Measurements from ENCODE around the gene OSBPL5. TPM values are rescaled to one million over a fixed set of nuclear protein-coding genes. Genes with fewer than 3 reads are reported as not detected.

The OSBPL5 gene
- total RNA-seq, 1 experiment from 2014 or later, result 16.1 TPM

- H3K27ac Mint-ChIP-seq, result peak overlapping the region in 2 of 3 experiments; percentile 59 to 82; a peak in 1 of 7 replicates
- no peak overlapping the region for H2BK20ac ChIP-seq (ENCODE audit: low read depth, low read length, poor library complexity, severe bottlenecking)
- H3K4me1 ChIP-seq (ENCODE audit: insufficient read depth, low read length), result no peaks in the 10 kb centered on the region; the same call in 1 of the 2 replicates
- no peak for DNase-seq
- no peak overlapping the region for H3K4me3 Mint-ChIP-seq
- H3K4ac ChIP-seq (ENCODE audit: low read depth, low read length), result no peak overlapping the region
- no peaks in the 10 kb centered on the region for H3K23me2 ChIP-seq (ENCODE audit: insufficient read length, low read depth, low read length, poor library complexity, severe bottlenecking)
- H3K23ac ChIP-seq (ENCODE audit: insufficient read length, low read depth, low read length), result no peak overlapping the region
- H3K9me3 ChIP-seq (ENCODE audit: control insufficient read depth, low read depth, low read length), result no peaks in the 10 kb centered on the region
- no peak overlapping the region; the same call in 1 of the 2 replicates for H3K14ac ChIP-seq (ENCODE audit: insufficient read depth, low read length)
- H2BK120ac ChIP-seq (ENCODE audit: low read depth, low read length, poor library complexity, severe bottlenecking), result no peak overlapping the region
- H2AFZ ChIP-seq (ENCODE audit: low read length), result no peak overlapping the region
- H2AK5ac ChIP-seq (ENCODE audit: insufficient read length, low read length), result no peak overlapping the region
- H4K8ac ChIP-seq (replicated peaks; ENCODE audit: insufficient read length, low read depth, low read length), result no peak overlapping the region
- H3K36me3 Mint-ChIP-seq (ENCODE audit: insufficient read depth in 1 of 3, low read depth in 3 of 3), result no peaks in the 10 kb centered on the region; a peak in 1 of 7 replicates
- no peaks in the 10 kb centered on the region; the same call in 1 of the 2 replicates for H3K27me3 Mint-ChIP-seq (ENCODE audit: low read depth)
- peaks cover 9 to 23% of the 10 kb centered on the region in 2 experiments for H3K4me1 Mint-ChIP-seq
- H3K79me1 ChIP-seq (ENCODE audit: insufficient read depth, low read depth, low read length, poor library complexity, severe bottlenecking), result no peaks in the 10 kb centered on the region
- H2BK5ac ChIP-seq (ENCODE audit: insufficient read length, low read length), result no peak overlapping the region
- H3K9me3 Mint-ChIP-seq, result no peaks in the 10 kb centered on the region
- no peaks in the 10 kb centered on the region for H4K20me1 ChIP-seq (ENCODE audit: control insufficient read depth, insufficient read depth, insufficient read length)
- H3K27ac ChIP-seq (ENCODE audit: insufficient read length, low read depth, low read length), result no peak overlapping the region
- no peaks in the 10 kb centered on the region for H3K27me3 ChIP-seq (ENCODE audit: insufficient read depth, low read length)
- no peak for TF ChIP-seq CTCF (conservative IDR thresholded peaks at IDR 0.05)
- no peak overlapping the region for H3K4me2 ChIP-seq (ENCODE audit: insufficient read depth, insufficient read length, low read length)
- H2BK12ac ChIP-seq (ENCODE audit: insufficient read length, low read depth, low read length), result no peak overlapping the region
- no peaks in the 10 kb centered on the region for H3K79me2 ChIP-seq (ENCODE audit: insufficient read depth, low read length)
- H3T11ph ChIP-seq (ENCODE audit: low read length), result no peak overlapping the region
- no peak overlapping the region for H2BK15ac ChIP-seq (ENCODE audit: low read depth, low read length)
- H3K18ac ChIP-seq (ENCODE audit: insufficient read length, low read depth, low read length), result no peak overlapping the region
- no peak overlapping the region for H4K5ac ChIP-seq (ENCODE audit: insufficient read length, low read depth, low read length)
- no peak overlapping the region for H4K91ac ChIP-seq (ENCODE audit: insufficient read length, low read depth, low read length)
- H3K9ac ChIP-seq (ENCODE audit: extremely low read depth, insufficient read length, low read length), result no peak overlapping the region
- H3K56ac ChIP-seq (ENCODE audit: insufficient read length, low read depth, low read length), result no peak overlapping the region
- no CpG with 5 or more reads among the region's 23 CpGs for WGBS (ENCODE audit: extremely low coverage, insufficient read length, low lambda C conversion rate)
Measured at GRCh38 chr11:3133261-3134217, 31.6 kb downstream of the OSBPL5 start.
